ES-I3 (cell line): Measurements from ENCODE around the gene TMEM203.

ENCODE experiments used
- H3K36me3 ChIP-seq: 2 replicates; pipeline ENCODE4 v1.6.1; 2013; ENCODE audit warnings: mild to moderate bottlenecking, low read length, control low read depth, moderate library complexity; ENCODE audit not compliant: insufficient read depth
- H3K4me1 ChIP-seq: 2 replicates; pipeline ENCODE4 v1.6.1; 2013; ENCODE audit warnings: mild to moderate bottlenecking, control low read depth, low read length; ENCODE audit not compliant: insufficient read depth
- H3K9ac ChIP-seq: 2 replicates; pipeline ENCODE4 v1.6.1; 2013; ENCODE audit warnings: low read depth, mild to moderate bottlenecking, low read length, moderate library complexity
- H3K9me3 ChIP-seq: 2 replicates; pipeline ENCODE4 v1.6.1; 2013; ENCODE audit warnings: mild to moderate bottlenecking, low read length, moderate library complexity; ENCODE audit not compliant: control insufficient read depth, insufficient read depth

Gene TMEM203

DNA sequence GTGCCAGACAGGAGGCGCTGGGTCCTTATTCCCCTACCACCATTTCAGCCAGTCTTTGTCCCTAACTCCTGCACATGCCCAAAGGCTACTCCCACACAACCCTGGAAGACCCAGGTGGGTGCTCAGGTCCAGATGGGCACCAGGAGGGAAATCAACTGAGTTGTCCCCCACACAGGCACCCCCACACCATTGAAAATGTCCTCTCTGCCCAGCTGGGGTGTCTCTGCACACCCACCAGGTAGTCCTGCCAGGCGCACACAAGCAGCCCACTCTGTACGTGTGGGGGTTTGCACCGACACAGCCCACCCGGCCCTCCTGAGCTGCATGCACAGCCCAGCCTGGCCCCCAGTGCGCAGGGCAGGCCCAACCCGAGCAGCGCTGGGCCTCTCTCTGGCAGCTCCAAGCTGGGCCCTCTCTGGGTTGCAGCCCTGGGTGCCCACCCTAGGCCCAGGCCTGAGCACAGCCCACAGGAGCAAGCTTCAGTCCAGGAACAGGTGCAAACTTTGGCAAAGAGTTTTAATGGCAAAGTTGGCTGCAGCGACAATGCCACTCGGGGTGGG, 14.4 kb upstream of the TMEM203 start:
- H3K9ac ChIP-seq: no peak overlapping the region

DNA sequence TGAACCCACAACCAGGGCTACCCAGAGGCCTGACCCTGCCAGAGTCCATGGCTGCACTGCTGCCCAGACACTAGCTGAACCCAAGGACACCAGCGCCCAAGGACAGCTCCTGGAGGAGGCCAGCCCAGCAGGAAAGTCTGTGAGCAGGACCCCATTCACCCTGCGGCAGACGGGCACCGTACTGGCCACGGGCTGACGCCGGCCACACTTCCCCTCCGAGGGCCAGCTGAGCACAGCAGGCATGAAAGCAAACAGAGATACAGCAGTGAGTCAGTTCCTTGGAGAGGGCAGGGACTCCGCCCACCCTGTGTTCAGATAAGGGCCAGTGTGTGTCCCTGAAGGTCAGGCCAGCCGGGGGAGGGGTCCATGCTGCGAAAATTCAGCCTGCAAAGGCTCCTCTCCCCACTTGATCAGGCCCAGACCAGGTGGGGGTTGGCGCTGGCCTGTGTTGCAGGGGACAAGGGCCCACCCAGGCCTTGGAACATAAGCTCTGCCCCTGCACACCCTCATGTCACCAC, 13.4 kb upstream of the TMEM203 start:
- no peaks in the 10 kb centered on the region; the same call in 1 of the 2 replicates for H3K4me1 ChIP-seq
- no peaks in the 10 kb centered on the region for H3K9me3 ChIP-seq
- no peaks in the 10 kb centered on the region for H3K36me3 ChIP-seq
- H3K9ac ChIP-seq: no peak overlapping the region

More for the DNA sequence above, 14.4 kb upstream of the TMEM203 start:
- Histone ChIP-seq H3K36me3 (no peaks in the 10 kb centered on the region), H3K4me1 (no peaks in the 10 kb centered on the region; the same call in 1 of the 2 replicates), H3K9me3 (no peaks in the 10 kb centered on the region)

DNA sequence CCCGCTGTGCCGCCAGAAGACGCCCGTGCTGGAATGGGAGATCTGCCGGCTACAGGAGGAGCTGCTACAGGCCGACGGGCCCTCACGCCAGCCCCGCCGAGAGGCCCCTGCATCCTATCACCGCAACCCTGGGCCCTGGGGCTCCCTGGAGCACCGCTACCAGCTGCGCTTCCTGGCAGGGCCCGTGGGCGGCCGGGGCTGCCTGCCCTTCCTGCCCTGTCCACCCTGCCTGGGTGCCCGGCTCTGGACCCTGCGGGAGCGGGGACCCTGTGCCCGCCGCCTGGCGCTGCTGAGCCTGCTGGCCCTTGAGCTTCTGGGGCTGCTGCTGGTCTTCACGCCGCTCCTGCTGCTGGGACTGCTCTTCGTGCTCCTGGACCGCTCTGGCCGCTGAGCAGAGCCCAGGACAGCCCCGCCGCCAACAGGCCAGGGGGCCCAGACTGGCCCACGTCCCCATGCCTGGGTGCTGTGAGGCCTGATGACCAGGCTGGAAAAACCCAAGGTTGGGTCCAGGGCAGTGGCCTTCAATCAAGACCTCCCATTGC, 12.8 kb upstream of the TMEM203 start:
- Histone ChIP-seq H3K36me3 (no peaks in the 10 kb centered on the region), H3K9me3 (no peaks in the 10 kb centered on the region), H3K4me1 (no peaks in the 10 kb centered on the region; the same call in 1 of the 2 replicates), H3K9ac (no peak overlapping the region)

DNA sequence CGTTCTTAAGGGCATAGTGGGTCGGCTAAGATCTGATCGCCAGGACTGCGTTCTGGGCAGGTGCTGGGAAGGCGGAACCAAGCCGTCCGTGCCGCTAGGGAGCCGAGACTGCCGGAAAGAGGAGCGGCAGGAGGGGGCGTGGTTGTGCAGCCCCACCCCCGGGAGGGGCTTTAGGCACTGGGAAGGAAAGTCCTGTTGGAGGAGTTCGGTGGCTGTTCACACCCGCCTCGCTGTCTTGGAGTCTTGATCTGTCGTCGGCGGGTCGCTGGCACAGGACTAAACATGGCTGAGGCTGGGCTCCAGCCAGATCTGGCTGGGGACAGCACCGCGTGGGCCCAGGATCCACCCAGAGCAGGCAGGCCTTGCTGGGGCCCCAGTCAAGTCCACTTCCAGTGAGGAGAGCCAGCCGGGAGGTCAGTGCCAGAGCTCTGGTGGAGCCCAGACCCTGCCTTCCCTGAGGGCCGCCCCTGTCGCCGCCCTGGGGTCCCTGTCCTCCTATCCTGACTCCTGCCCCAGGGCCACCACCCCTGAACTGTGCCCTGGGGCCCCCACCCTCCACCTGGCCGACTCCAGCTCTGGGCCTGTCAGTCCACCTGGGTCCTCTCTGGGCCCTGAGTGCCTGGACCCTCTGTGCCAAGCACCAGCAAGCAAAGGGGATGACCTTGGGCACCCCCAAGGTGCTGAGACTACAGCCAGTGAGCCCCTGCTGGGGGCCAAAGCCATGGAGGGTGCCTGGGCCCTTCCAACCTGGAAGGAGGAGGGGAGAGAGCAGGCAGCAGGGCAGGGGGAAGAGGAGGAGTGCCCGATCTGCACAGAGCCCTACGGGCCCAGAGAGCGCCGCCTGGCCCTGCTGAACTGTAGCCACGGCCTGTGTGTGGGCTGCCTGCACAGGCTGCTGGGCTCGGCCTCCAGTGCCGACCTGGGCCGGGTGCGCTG, 12.1 kb upstream of the TMEM203 start:
- H3K4me1 ChIP-seq: no peaks in the 10 kb centered on the region; the same call in 1 of the 2 replicates
- H3K36me3 ChIP-seq: no peaks in the 10 kb centered on the region
- no peaks in the 10 kb centered on the region for H3K9me3 ChIP-seq
- H3K9ac ChIP-seq: peak overlapping the region; percentile 28; the same call in 1 of the 2 replicates

DNA sequence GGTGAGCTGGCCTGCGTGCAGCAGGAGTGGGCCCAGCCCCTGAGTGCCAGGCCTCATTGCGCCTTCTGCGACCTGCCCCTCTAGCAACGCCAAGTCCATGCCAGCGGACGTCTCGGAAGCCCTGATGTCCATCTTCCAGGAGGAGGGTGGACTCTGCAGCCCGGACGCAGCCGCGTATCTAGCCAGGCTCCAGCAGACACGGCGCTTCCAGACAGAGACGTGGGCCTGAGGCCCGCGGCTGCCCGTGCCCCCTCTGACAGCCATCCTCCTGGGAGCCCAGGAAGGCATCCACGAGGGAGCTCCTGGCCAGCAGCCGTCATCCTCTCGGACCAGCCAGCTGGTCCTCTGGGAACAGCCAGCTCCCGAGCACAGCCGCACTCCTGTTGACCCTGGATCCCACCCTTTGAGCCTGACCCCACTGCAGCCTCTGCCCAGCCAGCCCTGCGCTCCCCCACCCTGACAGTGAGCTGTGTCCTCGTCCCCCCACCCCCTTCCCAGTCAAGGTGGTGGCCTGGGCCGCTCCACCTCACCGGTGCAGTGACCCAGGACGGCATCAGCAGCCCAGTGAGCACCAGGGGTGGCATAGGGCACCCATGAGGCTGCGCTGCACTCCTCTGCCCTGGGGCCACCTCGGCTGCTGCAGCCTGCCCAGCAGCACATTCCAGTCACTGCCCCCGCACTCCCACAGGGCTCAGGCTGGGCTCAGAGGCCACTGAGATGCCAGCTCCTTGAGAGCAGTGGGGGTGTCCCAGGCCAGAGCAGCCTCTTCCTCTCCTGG, 10.9 kb upstream of the TMEM203 start:
- no peaks in the 10 kb centered on the region for H3K9me3 ChIP-seq
- no peaks in the 10 kb centered on the region; the same call in 1 of the 2 replicates for H3K4me1 ChIP-seq
- no peak overlapping the region for H3K9ac ChIP-seq
- H3K36me3 ChIP-seq: no peaks in the 10 kb centered on the region

DNA sequence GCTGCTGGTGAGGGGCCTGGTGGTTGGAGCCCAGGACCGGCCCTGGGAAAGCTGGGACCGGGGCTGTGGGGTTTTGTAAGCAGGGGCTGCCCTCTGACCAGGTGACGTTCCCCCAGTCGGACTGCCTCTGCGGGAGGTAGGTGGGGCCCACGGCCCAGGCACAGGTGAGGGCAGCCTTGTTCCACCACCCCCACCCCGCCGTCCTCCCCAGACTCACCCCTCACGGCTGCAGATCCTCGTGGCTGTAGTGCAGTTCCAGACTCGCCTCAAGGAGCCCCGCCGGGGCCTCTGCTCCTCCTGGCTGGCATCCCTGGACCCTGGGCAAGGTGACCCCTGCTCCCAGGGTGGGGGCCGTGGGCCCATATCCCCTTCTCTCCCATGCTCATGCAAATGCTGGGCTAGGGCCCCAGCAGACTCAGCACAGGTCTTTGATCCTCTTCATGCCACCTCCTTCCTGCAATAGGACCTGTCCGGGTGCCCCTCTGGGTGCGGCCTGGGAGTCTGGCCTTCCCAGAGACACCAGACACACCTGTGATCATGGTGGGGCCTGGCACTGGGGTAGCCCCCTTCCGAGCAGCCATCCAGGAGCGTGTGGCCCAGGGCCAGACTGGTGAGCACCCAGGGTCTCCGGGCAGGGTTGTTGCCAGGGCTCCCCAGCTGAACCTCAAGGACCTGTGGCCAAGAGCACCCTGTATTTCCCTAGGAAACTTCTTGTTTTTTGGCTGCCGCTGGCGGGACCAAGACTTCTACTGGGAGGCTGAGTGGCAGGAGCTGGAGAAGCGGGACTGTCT, 9.9 kb upstream of the TMEM203 start:
- no peaks in the 10 kb centered on the region; the same call in 1 of the 2 replicates for H3K4me1 ChIP-seq
- no peak overlapping the region for H3K9ac ChIP-seq
- H3K9me3 ChIP-seq: no peaks in the 10 kb centered on the region
- no peaks in the 10 kb centered on the region for H3K36me3 ChIP-seq

DNA sequence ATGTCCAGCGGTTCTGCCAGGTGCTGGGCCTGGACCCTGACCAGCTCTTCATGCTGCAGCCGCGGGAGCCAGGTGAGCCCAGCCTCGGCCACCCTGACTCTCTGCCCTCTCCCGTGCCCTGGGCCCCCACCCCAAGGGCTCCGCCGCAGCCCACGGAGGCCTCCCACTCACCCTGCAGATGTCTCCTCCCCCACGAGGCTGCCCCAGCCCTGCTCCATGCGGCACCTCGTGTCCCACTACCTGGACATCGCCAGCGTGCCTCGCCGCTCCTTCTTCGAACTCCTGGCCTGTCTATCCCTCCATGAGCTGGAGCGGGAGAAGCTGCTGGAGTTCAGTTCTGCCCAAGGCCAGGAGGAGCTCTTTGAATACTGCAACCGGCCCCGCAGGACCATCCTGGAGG, 9.2 kb upstream of the TMEM203 start:
- Histone ChIP-seq H3K9ac (no peak overlapping the region), H3K9me3 (no peaks in the 10 kb centered on the region), H3K4me1 (no peaks in the 10 kb centered on the region; the same call in 1 of the 2 replicates), H3K36me3 (no peaks in the 10 kb centered on the region)

DNA sequence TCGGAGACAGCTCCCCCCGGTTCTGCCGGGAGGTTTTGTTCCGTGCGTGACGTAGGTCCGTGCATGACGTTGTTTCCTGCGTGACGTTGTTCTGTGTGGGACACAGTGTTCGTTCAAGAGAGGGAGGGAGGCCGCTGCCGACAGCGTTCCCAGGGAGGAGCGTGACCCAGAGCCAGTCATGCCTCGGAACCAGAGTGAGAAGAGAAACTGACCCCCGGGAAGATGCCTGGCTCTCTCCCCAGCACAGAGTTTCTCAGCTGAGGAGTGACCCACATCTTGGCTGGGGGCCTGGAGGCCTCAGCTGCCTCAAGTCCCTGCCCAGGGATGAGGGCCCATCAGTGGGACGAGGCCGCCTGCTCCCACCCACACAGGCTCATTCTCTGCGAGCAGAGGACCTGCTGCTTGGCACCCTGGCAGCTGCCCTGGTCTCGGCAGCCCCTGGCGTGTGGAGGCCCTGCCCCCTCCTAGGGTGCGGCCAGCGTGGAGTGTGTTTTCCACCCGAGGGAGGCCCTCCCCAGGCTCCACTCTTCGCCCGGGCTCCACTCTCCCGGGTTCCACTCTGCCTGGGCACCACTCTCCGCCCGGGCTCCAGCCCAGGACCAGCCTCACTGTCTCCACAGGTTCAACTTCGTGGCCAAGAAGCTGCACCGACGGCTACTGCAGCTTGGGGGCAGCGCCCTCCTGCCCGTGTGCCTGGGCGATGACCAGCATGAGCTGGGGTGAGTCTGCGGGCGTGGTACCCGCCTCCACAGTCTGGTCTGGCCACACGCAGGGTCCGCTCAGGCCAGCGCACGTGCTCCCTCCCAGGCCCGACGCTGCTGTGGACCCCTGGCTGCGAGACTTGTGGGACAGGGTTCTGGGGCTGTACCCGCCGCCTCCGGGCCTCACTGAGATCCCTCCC, 8.0 kb upstream of the TMEM203 start:
- no peaks in the 10 kb centered on the region for H3K36me3 ChIP-seq
- H3K9me3 ChIP-seq: no peaks in the 10 kb centered on the region
- H3K4me1 ChIP-seq: no peaks in the 10 kb centered on the region
- no peak overlapping the region for H3K9ac ChIP-seq

DNA sequence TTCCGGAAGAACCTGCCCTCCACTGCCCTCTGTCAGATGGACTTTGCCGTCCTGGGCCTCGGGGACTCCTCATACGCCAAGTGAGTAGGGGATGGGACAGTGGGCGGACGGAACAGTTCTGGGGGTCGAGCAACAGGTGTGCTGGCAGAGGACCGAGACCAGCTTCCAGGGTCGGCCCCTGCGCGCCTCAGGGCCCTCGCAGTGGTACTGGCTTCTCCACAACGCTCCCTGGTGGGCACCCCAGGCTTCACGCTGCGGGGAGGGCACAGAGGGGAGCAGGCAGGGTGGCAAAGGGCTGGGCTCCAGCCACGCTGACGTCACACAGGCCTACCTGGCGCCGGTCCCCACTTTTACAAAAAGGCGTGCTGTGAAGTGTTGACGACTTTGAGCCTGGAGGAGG, 7.1 kb upstream of the TMEM203 start:
- no peaks in the 10 kb centered on the region for H3K36me3 ChIP-seq
- H3K4me1 ChIP-seq: no peaks in the 10 kb centered on the region
- H3K9me3 ChIP-seq: no peaks in the 10 kb centered on the region
- H3K9ac ChIP-seq: no peak overlapping the region

DNA sequence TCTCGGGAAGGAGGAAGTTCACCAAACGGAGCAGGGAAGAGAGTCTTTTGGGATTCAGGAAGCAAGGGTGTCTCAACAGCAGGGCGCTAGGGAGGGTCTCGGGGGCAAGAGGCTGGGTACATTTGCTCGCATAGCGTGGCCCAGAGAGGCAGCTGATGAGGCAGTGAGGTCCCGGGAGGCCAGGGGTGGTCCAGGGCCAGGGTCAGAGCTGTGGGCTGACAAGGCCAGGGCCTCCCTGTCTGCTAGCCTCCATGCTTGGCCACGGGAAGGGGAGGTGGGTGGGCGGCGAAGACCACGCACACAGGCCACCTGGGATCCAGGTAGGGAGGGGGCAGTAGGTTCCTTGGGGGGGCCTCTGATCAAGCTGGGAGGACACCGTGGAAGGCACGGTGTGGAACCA, 6.1 kb upstream of the TMEM203 start:
- H3K4me1 ChIP-seq: no peaks in the 10 kb centered on the region

DNA sequence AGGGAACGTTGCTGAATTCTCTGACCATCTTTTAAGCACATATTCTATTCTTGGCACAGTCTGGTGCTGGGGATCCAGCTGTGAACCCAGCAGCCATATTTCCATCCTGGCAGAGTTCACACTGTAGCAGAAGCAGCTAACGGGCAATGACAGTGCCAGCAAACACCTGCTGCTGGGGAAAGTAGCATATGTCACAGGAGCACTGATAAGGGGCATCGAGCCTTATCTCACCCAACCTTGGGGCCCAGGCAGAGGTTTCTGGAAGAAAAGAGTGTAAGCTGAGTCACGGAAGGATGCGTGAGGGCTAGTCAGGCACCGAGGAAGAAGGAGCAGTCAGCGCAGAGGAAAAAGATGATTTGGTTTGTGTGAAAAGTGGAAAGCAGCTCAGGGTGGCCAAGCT, 1.2 kb upstream of the TMEM203 start:
- Histone ChIP-seq H3K36me3 (no peaks in the 10 kb centered on the region; the same call in 1 of the 2 replicates), H3K9me3 (no peaks in the 10 kb centered on the region), H3K4me1 (peaks cover 6% of the 10 kb centered on the region), H3K9ac (no peak overlapping the region; the same call in 1 of the 2 replicates)

More for the DNA sequence above, 6.1 kb upstream of the TMEM203 start:
- no peaks in the 10 kb centered on the region for H3K9me3 ChIP-seq
- no peaks in the 10 kb centered on the region; the same call in 1 of the 2 replicates for H3K36me3 ChIP-seq
- H3K9ac ChIP-seq: no peak overlapping the region

DNA sequence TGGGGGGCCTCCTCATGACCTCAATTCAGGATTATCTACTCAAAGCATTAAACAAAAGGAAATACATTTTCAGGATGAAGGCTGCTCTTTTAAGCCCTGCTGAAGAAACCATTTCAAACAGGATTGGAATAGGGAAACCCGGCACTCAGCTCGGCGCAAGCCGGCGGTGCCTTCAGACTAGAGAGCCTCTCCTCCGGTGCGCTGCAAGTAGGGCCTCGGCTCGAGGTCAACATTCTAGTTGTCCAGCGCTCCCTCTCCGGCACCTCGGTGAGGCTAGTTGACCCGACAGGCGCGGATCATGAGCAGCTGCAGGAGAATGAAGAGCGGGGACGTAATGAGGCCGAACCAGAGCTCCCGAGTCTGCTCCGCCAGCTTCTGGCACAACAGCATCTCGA, 720 bp downstream of the TMEM203 start:
- Histone ChIP-seq H3K36me3 (no peaks in the 10 kb centered on the region; the same call in 1 of the 2 replicates), H3K4me1 (peaks cover 6% of the 10 kb centered on the region), H3K9me3 (no peaks in the 10 kb centered on the region), H3K9ac (peak overlapping the region; percentile 73)
